ENCODE results near the gene FBL. TPM values are rescaled to one million over a fixed set of nuclear protein-coding genes. Genes with fewer than 3 reads are reported as not detected.

FBL gene
- total RNA-seq, 4 donors from 2014 or later = 184 to 226 (median 193) TPM

DNA sequence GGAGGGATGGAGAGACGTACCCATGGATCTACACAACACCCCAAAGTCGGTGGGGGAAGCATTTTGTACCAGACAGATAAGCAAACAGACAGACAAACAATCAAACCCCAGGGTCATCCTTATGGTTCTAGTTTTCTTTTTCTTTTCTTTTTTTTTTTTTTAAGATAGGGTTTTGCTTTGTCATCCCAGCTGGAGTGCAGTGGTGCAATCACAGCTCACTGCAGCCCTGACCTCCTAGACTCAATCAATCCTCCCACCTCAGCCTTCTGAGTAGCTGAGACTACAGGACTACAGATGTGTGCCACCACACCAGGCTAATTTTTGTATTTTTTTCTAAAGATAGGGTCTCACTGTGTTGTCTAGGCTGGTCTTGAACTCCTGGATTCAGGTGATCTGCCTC, 17.9 kb upstream of the FBL start:
- DNase-seq = no peak
- H3K9me3 ChIP-seq = no peaks in the 10 kb centered on the region
- WGBS, 2 donors = 78 to 81% methylated on average over 2 of the region's 2 CpGs
- no peak for TF ChIP-seq POLR2A (IDR thresholded peaks at IDR 0.05)
- TF ChIP-seq, protein P1, sequence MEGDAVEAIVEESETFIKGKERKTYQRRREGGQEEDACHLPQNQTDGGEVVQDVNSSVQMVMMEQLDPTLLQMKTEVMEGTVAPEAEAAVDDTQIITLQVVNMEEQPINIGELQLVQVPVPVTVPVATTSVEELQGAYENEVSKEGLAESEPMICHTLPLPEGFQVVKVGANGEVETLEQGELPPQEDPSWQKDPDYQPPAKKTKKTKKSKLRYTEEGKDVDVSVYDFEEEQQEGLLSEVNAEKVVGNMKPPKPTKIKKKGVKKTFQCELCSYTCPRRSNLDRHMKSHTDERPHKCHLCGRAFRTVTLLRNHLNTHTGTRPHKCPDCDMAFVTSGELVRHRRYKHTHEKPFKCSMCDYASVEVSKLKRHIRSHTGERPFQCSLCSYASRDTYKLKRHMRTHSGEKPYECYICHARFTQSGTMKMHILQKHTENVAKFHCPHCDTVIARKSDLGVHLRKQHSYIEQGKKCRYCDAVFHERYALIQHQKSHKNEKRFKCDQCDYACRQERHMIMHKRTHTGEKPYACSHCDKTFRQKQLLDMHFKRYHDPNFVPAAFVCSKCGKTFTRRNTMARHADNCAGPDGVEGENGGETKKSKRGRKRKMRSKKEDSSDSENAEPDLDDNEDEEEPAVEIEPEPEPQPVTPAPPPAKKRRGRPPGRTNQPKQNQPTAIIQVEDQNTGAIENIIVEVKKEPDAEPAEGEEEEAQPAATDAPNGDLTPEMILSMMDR (IDR thresholded peaks at IDR 0.05) = no peak
- H3K36me3 ChIP-seq = no peaks in the 10 kb centered on the region
- intact Hi-C loops (cut with DNase I) = no loop called here
- no peak overlapping the region for H3K27ac ChIP-seq
- H3K4me1 ChIP-seq = no peaks in the 10 kb centered on the region
- H3K27me3 ChIP-seq = no peaks in the 10 kb centered on the region
- no peak overlapping the region for H3K4me3 ChIP-seq

- WGBS, 2 donors = 33 to 65% methylated on average over 5 to 6 of the region's 11 CpGs
- Histone ChIP-seq H3K27ac (peak overlapping the region in 1 of 4 donors; percentile 5), H3K4me1 (no peaks in the 10 kb centered on the region), H3K36me3 (no peaks in the 10 kb centered on the region), H3K27me3 (no peaks in the 10 kb centered on the region), H3K9me3 (no peaks in the 10 kb centered on the region), H3K4me3 (peak overlapping the region in 1 of 4 donors; percentile 39)
- DNase-seq = no peak
- TF ChIP-seq, protein P1 (IDR thresholded peaks at IDR 0.05) = no peak
- no peak for TF ChIP-seq POLR2A (IDR thresholded peaks at IDR 0.05)
- intact Hi-C loops (cut with DNase I) = no loop called here
Measured at GRCh38 chr19:39858541-39858940, 12.4 kb upstream of the FBL start.

- no peaks in the 10 kb centered on the region for H3K36me3 ChIP-seq
- TF ChIP-seq POLR2A (IDR thresholded peaks at IDR 0.05) = no peak
- TF ChIP-seq, protein P1 (IDR thresholded peaks at IDR 0.05) = no peak
- H3K27ac ChIP-seq = no peak overlapping the region
- intact Hi-C loops (cut with DNase I) = no loop called here
- no peaks in the 10 kb centered on the region for H3K9me3 ChIP-seq
- WGBS, 2 donors = 82 to 92% methylated on average over 7 of the region's 7 CpGs
- no peak for DNase-seq
- no peaks in the 10 kb centered on the region for H3K4me1 ChIP-seq
- no peak overlapping the region for H3K4me3 ChIP-seq
- H3K27me3 ChIP-seq = no peaks in the 10 kb centered on the region
Measured at GRCh38 chr19:39852882-39853281, 6.7 kb upstream of the FBL start.

DNA sequence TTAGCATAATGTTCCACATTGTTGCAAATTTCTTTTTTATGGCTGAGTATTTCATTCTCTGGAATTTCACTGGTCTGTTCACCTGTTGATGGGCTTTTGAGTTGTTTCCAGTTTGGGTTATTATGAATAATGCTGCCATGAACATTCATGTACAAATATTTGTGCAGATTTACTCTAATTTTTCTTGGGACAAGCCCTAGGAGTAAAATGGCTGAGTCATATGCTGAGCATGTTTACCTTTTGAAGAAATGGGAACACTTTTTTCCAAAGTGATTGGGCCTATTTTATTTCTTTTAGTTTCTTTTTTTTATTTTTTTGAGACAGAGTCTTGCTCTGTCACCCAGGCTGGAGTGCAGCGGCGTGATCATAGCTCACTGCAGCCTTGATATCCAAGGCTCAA, 4.7 kb upstream of the FBL start:
- Histone ChIP-seq H3K36me3 (no peaks in the 10 kb centered on the region), H3K4me3 (no peak overlapping the region), H3K27me3 (no peaks in the 10 kb centered on the region), H3K27ac (no peak overlapping the region), H3K9me3 (no peaks in the 10 kb centered on the region), H3K4me1 (peaks cover 0 to 10% (median 5%) of the 10 kb centered on the region in 3 donors)
- intact Hi-C loops (cut with DNase I) = no loop called here
- WGBS, 2 donors = 53 to 56% methylated on average over 2 of the region's 2 CpGs
- no peak for TF ChIP-seq POLR2A (IDR thresholded peaks at IDR 0.05)
- TF ChIP-seq, protein P1 (IDR thresholded peaks at IDR 0.05) = no peak
- DNase-seq = no peak

DNA sequence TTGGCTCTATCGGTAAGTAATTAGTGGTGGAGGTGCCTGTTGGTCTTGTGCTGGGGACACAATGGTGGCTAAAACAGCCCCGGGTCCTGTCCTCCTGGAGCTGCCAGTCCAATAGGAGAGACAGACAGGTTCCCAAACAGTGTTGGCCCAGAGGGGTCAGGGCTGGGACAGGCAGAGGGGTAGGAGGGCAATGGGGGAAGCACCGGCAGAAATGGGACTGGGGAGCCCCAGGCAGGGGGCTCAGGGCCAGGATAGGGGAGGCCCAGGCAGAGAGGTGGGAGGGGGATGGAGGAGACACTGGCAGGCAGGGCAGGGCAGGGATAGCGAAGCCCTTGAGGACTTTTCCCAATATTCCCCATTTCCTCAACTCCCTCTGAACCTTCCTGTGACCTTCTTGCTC, 2.2 kb upstream of the FBL start:
- H3K27me3 ChIP-seq = no peaks in the 10 kb centered on the region
- 80 to 90% methylated on average over 3 of the region's 4 CpGs for whole genome bisulfite sequencing, 2 donors
- H3K27ac ChIP-seq = no peak overlapping the region
- no peaks in the 10 kb centered on the region for H3K9me3 ChIP-seq
- no peak for DNase-seq
- no peaks in the 10 kb centered on the region for H3K36me3 ChIP-seq
- intact Hi-C loops (cut with DNase I) = loop anchor here (10.0 kb wide), 1 partner anchor 54 kb away; no protein-coding TSS in a partner anchor
- TF ChIP-seq, protein P1 (IDR thresholded peaks at IDR 0.05) = no peak
- no peak for TF ChIP-seq POLR2A (IDR thresholded peaks at IDR 0.05)
- peaks cover 6 to 35% (median 25%) of the 10 kb centered on the region in 3 donors for H3K4me1 ChIP-seq
- H3K4me3 ChIP-seq = no peak overlapping the region

Data from esophagus squamous epithelium (tissue), 5 donors.